Mucosa of descending colon (tissue), 3 donors: ENCODE data around the gene GHRHR. TPM values are rescaled to one million over a fixed set of nuclear protein-coding genes. Genes with fewer than 3 reads are reported as not detected.
A peak's percentile ranks its signal among the peaks of the same experiment; 100 is the strongest.

Experiments
- ATAC-seq: fragments of 200-7000 bp; cut with Tn5 transposase; one replicate; pipeline ENCODE4 v1.9.1; 2020; ENCODE audit warnings: mild to moderate bottlenecking, moderate library complexity
- DNase-seq, 3 donors: peaks; one replicate each; pipeline ENCODE4 v3.0.0-alpha.2; 2020
- H3K36me3 ChIP-seq: fragments of 200-600 bp; one replicate; pipeline ENCODE4 v1.8.0; 2021; ENCODE audit warnings: low read depth, mild to moderate bottlenecking
- H3K4me1 ChIP-seq: fragments of 200-600 bp; one replicate; pipeline ENCODE4 v1.8.0; 2021; ENCODE audit warnings: low read depth, mild to moderate bottlenecking
- H3K4me3 ChIP-seq: fragments of 200-600 bp; one replicate; pipeline ENCODE4 v1.8.0; 2021; ENCODE audit warnings: mild to moderate bottlenecking
- H3K9me3 ChIP-seq: fragments of 200-600 bp; one replicate; pipeline ENCODE4 v1.8.0; 2021; ENCODE audit warnings: mild to moderate bottlenecking
- CTCF ChIP-seq: fragments of 200-600 bp; IDR thresholded peaks from one replicate; pipeline ENCODE4 v1.8.0; 2022; ENCODE audit warnings: antibody characterized with exemption, mild to moderate bottlenecking
- intact Hi-C, 2 donors: fragments of 100-400 bp; cut with DNase I in 1 of 2; cut with micrococcal nuclease in 1 of 2; formaldehyde crosslinking; loops; one replicate each; pipeline versions ENCODE4 v1.11.0 to v1.11.1; 2022; cut with DNase I, micrococcal nuclease
- total RNA-seq, 3 donors: library from RNA; stranded (reverse); fragmentation: NEBNext Ultra II Directional in 2 of 3; extraction: Animal tissue kit (Norgen Biotek cat#: 25700) in 2 of 3; gene quantifications; one replicate each; pipeline versions ENCODE4 v1.2.1 to v1.2.4, GENCODE V29; 2021 to 2023
- donor health status: DM: no; HTN: no; CAD: no; lungs with moderate emphysema.
- donor health status: DM: no; HTN: no; CAD: no.
- donor health status: DM: no; HTN: yes; CAD: no.

The GHRHR gene
- total RNA-seq, 3 donors from 2014 or later, result not detected

DNA sequence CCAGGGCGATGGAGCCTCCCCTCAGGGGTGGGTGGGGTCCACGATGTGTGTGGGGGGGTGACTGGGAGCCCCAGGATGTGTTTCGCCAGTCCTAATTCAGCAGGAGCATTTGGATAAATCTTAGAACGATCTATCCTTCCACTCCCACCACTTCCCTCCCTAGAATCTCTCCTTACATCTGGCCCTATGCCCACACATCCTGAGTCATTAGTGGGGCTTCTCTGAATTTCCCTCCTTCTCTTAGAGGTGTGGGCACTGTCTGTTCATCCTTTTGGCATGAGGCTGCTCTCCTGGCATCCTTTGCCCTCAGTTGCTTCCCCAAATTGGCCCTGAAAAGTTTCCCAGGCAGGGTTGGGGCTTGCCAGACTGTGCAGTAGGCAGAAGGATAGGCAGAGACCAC is 1.6 kb downstream of the GHRHR start:
- no peak for TF ChIP-seq CTCF
- no peak overlapping the region for H3K4me3 ChIP-seq
- no peak for ATAC-seq
- DNase-seq, result no peak
- H3K36me3 ChIP-seq, result no peaks in the 10 kb centered on the region
- no peaks in the 10 kb centered on the region for H3K9me3 ChIP-seq
- intact Hi-C loops, result no loop called here
- H3K4me1 ChIP-seq, result no peaks in the 10 kb centered on the region

GRCh38 chr7:30965883-30966282 is 2.1 kb downstream of the GHRHR start:
- ATAC-seq (no peak), DNase-seq (no peak)
- Histone ChIP-seq H3K9me3 (no peaks in the 10 kb centered on the region), H3K4me1 (no peaks in the 10 kb centered on the region), H3K36me3 (no peaks in the 10 kb centered on the region), H3K4me3 (no peak overlapping the region)
- intact Hi-C loops, result no loop called here
- TF ChIP-seq CTCF, result no peak

DNA sequence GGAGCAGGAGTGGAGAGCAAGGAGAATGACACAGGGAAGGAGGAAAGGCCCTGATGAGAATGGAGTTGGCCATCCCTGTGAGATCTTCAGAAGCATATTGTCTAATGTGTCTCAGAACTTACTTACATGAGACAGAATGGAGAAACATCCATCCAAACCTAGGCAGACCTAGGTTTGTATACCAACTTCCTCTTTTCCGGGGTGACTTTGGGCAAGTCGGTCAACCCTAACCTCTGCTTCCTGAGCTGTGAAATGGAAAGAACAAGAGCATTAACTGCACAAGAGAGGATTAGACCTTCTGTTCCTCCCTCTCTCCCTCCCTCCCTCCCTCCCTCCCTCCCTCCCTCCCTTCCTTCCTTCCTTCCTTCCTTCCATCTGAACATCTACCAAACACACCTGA is 4.5 kb downstream of the GHRHR start:
- ATAC-seq (no peak), DNase-seq (no peak)
- no peak overlapping the region for H3K4me3 ChIP-seq
- no peaks in the 10 kb centered on the region for H3K9me3 ChIP-seq
- H3K36me3 ChIP-seq, result no peaks in the 10 kb centered on the region
- no peak for TF ChIP-seq CTCF
- H3K4me1 ChIP-seq, result no peaks in the 10 kb centered on the region
- intact Hi-C loops, result no loop called here

DNA sequence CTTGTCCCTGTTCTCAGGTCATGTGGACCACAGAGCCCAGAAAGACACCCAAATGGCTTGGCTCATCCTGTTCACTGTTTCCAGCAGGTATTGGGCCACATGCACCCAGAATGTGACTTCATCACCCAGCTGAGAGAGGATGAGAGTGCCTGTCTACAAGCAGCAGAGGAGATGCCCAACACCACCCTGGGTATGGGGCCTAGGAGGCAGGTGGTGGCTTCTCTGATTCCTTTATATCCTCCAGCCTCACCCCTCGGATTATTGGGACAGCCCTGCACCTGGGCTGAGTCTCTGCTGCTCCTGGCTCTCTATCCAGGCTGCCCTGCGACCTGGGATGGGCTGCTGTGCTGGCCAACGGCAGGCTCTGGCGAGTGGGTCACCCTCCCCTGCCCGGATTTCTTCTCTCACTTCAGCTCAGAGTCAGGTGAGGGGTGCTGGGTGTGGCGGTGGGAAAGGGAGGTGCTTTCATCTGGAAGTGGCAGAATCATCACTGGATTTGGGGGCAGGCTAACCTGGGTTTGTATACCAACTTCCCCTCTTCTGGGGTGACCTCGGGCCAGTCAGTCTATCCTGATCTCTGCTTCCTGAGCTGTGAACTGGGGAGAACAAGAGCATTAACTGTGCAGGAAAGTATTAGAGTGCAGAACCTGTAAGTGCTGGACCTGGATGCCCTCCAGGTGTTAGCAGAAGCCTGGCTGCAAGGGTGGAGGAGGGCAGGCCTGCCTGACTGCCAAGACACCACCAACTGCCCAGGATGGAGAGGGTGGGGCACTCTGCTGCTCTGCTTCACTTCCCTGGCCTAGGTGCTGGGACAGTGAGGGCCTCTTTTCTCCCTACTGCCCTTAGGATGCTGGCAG is 5.2 kb downstream of the GHRHR start:
- no peak overlapping the region for H3K4me3 ChIP-seq
- DNase-seq (peak in 2 of 3 donors; percentile 36 to 42), ATAC-seq (peak; percentile 73)
- no peak for TF ChIP-seq CTCF
- no peaks in the 10 kb centered on the region for H3K9me3 ChIP-seq
- no peaks in the 10 kb centered on the region for H3K4me1 ChIP-seq
- H3K36me3 ChIP-seq, result no peaks in the 10 kb centered on the region
- intact Hi-C loops, result no loop called here

DNA sequence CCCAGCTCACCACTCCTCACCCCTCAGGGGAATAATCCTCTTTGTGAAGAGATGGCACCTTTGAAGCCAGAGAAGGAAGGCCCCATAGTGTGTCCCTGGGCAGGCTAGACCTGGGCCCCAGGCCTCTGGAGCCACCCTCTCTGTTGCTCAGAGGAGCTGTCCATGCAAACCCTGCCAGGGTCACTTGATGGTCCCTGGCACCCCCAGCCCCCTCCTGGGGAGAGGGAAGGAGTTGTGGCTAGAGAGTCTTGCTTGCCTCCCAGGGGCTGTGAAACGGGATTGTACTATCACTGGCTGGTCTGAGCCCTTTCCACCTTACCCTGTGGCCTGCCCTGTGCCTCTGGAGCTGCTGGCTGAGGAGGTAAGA is 5.8 kb downstream of the GHRHR start:
- Histone ChIP-seq H3K36me3 (no peaks in the 10 kb centered on the region), H3K4me3 (no peak overlapping the region), H3K4me1 (no peaks in the 10 kb centered on the region), H3K9me3 (no peaks in the 10 kb centered on the region)
- no peak for ATAC-seq
- no peak for TF ChIP-seq CTCF
- intact Hi-C loops, result no loop called here
- DNase-seq, result no peak

- Histone ChIP-seq H3K9me3 (no peaks in the 10 kb centered on the region), H3K4me3 (no peak overlapping the region), H3K4me1 (no peaks in the 10 kb centered on the region), H3K36me3 (no peaks in the 10 kb centered on the region)
- intact Hi-C loops, result no loop called here
- no peak for DNase-seq
- no peak for ATAC-seq
- TF ChIP-seq CTCF, result no peak
These were observed 6.3 kb downstream of the GHRHR start for GRCh38 chr7:30970074-30970473.
